Glutamatergic neuron (in vitro differentiated cells): ENCODE data around the gene DPP8. TPM values are rescaled to one million over a fixed set of nuclear protein-coding genes. Genes with fewer than 3 reads are reported as not detected.
A peak's percentile ranks its signal among the peaks of the same experiment; 100 is the strongest.
"Not testable (repeated sequence)": the region's sequence is repeated elsewhere in the genome, so short reads cannot be mapped to it uniquely, and the experiment has no call there.

Experiments used
- DNase-seq: peaks from one replicate; pipeline ENCODE4 v3.0.0; 2022
- H3K27ac Mint-ChIP-seq: one replicate; pipeline ENCODE4 v1.8.0; 2020; ENCODE audit warnings: mild to moderate bottlenecking, mixed read lengths, inconsistent platforms; ENCODE audit not compliant: unreplicated experiment
- H3K27me3 Mint-ChIP-seq: one replicate; pipeline ENCODE4 v1.8.0; 2020; ENCODE audit warnings: mild to moderate bottlenecking, moderate library complexity, mixed read lengths, inconsistent platforms; ENCODE audit not compliant: unreplicated experiment
- H3K36me3 Mint-ChIP-seq: one replicate; pipeline ENCODE4 v1.8.0; 2020; ENCODE audit warnings: mild to moderate bottlenecking, mixed read lengths, inconsistent platforms; ENCODE audit not compliant: unreplicated experiment
- H3K4me1 Mint-ChIP-seq: one replicate; pipeline ENCODE4 v1.8.0; 2020; ENCODE audit warnings: mild to moderate bottlenecking, low read depth, mixed read lengths, inconsistent platforms; ENCODE audit not compliant: unreplicated experiment
- H3K4me3 Mint-ChIP-seq: one replicate; pipeline ENCODE4 v1.8.0; 2020; ENCODE audit warnings: mild to moderate bottlenecking, mixed read lengths, inconsistent platforms; ENCODE audit not compliant: unreplicated experiment
- H3K9me3 Mint-ChIP-seq: one replicate; pipeline ENCODE4 v1.8.0; 2020; ENCODE audit warnings: mild to moderate bottlenecking, moderate library complexity, mixed read lengths, inconsistent platforms; ENCODE audit not compliant: unreplicated experiment
- CTCF ChIP-seq: fragments of 200-600 bp; sonication (generic); IDR thresholded peaks from one replicate; pipeline ENCODE4 v1.5.0; 2021; ENCODE audit not compliant: partially characterized antibody, unreplicated experiment
- total RNA-seq: library from RNA; stranded (reverse); fragmentation: NEBNext Ultra II Directional; extraction: Animal tissue kit (Norgen Biotek cat#: 25700); gene quantifications from one replicate; pipeline ENCODE4 v1.2.1, GENCODE V29; 2021; ENCODE audit not compliant: unreplicated experiment

The DPP8 gene
- total RNA-seq, 1 donor from 2014 or later = 33.4 TPM

DNA sequence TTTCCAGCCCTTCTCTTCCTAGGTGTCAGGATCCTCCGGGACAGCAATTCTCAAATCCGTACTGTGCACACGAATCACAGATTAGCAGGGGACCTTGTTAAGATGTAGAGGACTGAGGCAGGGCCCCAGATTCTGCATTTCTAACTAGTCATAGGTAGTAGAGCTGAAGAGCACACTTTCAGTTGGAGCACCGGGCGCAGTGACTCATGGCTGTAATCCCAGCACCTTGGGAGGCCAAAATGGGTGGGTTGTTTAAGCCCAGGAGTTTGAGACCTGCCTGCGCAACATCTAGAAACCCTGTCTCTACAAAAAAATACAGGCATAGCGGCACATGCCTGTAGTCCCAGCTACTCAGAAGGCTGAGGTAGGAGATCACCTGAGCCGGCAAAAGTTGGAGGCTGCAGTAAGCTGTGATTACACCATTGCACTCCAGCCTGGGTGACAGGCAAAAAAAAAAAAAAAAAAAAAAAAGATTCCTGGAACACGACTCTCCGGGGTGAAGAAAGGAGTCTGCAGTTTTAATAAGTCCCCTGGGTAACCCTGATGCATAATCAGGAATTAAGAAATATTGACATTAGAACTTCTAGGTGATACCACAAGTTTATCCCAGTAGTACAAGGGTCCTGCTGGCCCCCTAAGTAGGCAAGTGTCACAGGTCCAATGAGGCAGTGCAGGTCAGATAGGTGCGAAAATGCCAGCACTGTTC lies 118.3 kb downstream of the DPP8 start:
- Mint-ChIP-seq H3K36me3 (no peaks in the 10 kb centered on the region), H3K4me1 (peaks cover 21% of the 10 kb centered on the region), H3K27me3 (peaks cover 11% of the 10 kb centered on the region), H3K27ac (no peak overlapping the region), H3K4me3 (no peak overlapping the region), H3K9me3 (peaks cover 3% of the 10 kb centered on the region)
- DNase-seq = no peak
- TF ChIP-seq CTCF = no peak

GRCh38 chr15:65398486-65398885 lies 119.0 kb downstream of the DPP8 start:
- not testable (repeated sequence) for H3K4me3 Mint-ChIP-seq, H3K27ac Mint-ChIP-seq, DNase-seq, H3K9me3 Mint-ChIP-seq, H3K36me3 Mint-ChIP-seq
- Mint-ChIP-seq H3K27me3 (peaks cover 13% of the 10 kb centered on the region), H3K4me1 (peaks cover 16% of the 10 kb centered on the region)

DNA sequence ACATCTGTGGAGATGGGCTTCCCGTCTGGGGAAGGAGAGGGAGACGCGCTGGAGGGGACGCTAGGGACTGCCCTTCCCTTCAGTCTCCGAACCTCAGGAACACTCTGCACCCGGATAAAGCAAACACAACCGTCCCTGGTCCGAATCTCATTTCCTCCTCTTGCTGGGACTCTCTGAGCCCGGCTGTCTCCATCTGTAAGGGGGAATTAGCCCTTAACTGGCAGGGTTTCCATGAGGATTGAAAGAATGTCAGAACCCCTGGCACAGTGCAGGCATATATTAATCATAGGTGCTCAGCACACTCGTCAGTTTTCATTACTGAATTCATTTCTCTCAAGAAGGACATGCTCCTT lies 120.5 kb downstream of the DPP8 start:
- Mint-ChIP-seq H3K27ac (no peak overlapping the region), H3K36me3 (no peaks in the 10 kb centered on the region), H3K4me1 (peaks cover 15% of the 10 kb centered on the region), H3K27me3 (peaks cover 13% of the 10 kb centered on the region), H3K4me3 (peak overlapping the region; percentile 49), H3K9me3 (peaks cover 4% of the 10 kb centered on the region)
- no peak for TF ChIP-seq CTCF
- DNase-seq = no peak

- Mint-ChIP-seq H3K27ac (no peak overlapping the region), H3K27me3 (peaks cover 13% of the 10 kb centered on the region), H3K9me3 (peaks cover 4% of the 10 kb centered on the region), H3K36me3 (no peaks in the 10 kb centered on the region), H3K4me3 (no peak overlapping the region), H3K4me1 (peaks cover 12% of the 10 kb centered on the region)
- DNase-seq = no peak
- TF ChIP-seq CTCF = no peak
Measured at GRCh38 chr15:65396283-65396964, 121.1 kb downstream of the DPP8 start.

DNA sequence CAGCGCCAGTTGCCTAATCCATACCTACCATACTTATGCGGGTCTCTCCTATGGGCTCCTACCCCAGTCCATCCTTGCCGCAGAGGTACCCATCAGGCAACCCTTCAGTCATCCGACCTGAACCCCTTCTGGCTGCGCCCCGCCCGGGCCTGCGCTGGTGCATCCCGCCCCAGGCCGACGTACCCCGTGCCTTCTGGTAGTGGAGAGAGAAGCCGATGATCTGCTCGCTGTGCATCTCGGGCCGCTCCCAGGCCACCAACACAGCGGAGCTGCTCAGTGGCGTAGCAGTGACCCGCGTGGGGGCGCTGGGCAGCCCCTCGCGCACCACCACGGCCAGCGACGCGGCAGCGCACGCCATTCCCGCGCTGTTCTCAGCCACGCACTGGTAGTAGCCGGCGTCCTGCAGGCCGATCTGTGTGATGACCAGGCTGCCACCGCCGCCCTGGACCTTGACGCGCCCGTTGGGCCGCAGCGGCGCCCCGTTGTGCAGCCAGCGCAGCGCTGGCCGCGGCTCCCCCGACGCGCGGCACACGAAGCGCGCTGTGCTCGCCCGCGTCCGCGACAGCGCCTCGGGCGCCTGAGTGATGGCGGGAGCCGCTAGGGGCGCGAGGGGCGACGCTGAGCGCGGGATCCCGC lies 121.8 kb downstream of the DPP8 start:
- Mint-ChIP-seq H3K27me3 (peaks cover 8% of the 10 kb centered on the region), H3K4me3 (no peak overlapping the region), H3K36me3 (no peaks in the 10 kb centered on the region), H3K4me1 (peaks cover 7% of the 10 kb centered on the region), H3K9me3 (peaks cover 4% of the 10 kb centered on the region), H3K27ac (no peak overlapping the region)
- DNase-seq = no peak
- TF ChIP-seq CTCF = no peak
